Measurements from ENCODE around the gene ROR1.

The ROR1 gene

DNA sequence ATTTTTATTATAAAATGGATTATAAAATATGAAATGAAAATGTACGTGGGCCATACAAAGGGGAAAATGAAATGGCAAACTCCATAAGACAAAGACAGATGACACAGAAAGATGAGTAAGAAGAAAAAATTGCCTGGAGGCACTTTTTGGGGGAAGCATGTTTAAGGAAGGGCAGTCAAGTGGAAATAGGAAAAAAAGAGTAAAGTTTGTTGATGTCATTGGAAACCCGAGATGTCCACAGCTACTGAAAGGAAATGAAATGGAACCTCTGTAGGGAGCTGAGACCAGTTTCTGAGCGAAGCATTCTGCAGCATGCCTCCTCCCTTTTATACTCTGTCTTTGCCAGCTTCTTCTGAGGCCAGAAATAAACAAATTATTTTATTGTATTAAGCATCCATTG lies 226.2 kb downstream of the ROR1 start:
- peaks cover 7% of the 10 kb centered on the region for H3K4me1 ChIP-seq (ENCODE audit: insufficient read depth, low read length)
- no peaks in the 10 kb centered on the region for H3K9me3 ChIP-seq (ENCODE audit: control insufficient read depth, insufficient read depth, low read length)
- H3K36me3 ChIP-seq (ENCODE audit: insufficient read depth, low read length): no peaks in the 10 kb centered on the region
- H3K9ac ChIP-seq (ENCODE audit: low read depth, low read length): no peak overlapping the region

GRCh38 chr1:64001038-64001437 lies 227.2 kb downstream of the ROR1 start:
- H3K36me3 ChIP-seq (ENCODE audit: insufficient read depth, low read length): no peaks in the 10 kb centered on the region
- H3K4me1 ChIP-seq (ENCODE audit: insufficient read depth, low read length): peaks cover 7% of the 10 kb centered on the region
- H3K9ac ChIP-seq (ENCODE audit: low read depth, low read length): no peak overlapping the region
- H3K9me3 ChIP-seq (ENCODE audit: control insufficient read depth, insufficient read depth, low read length): no peaks in the 10 kb centered on the region

DNA sequence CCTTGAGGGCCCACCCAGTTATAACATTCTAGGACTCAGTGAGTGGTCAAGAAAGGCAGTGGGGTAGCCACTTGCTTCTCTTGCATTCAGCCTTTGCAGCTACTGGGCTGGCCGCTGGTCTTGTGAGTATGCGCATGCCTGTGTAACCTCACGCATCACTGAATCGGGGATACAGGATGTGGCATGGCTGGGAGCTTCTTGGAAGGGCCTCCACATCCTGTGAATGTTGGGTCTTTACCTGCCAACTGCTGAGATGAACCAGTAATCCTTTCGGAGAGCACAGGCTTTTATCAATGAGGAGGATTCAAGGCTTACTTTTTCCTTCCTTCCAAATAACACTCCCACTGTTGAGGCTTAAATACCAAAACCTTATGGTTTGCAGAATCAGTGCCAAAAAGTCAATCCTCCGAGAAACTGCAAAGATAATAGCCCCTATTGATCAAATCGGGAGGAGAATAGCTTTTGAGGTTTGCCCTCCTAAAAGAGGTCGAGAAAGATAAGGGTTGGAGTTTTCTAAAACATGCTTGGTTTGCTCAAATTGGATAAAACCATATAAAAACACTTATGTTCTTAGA lies 230.7 kb downstream of the ROR1 start:
- Histone ChIP-seq H3K9me3 (ENCODE audit: control insufficient read depth, insufficient read depth, low read length) (no peaks in the 10 kb centered on the region), H3K9ac (ENCODE audit: low read depth, low read length) (no peak overlapping the region), H3K4me1 (ENCODE audit: insufficient read depth, low read length) (peaks cover 15% of the 10 kb centered on the region), H3K36me3 (ENCODE audit: insufficient read depth, low read length) (no peaks in the 10 kb centered on the region)

GRCh38 chr1:64005801-64006200 lies 232.0 kb downstream of the ROR1 start:
- peaks cover 15% of the 10 kb centered on the region for H3K4me1 ChIP-seq (ENCODE audit: insufficient read depth, low read length)
- no peak overlapping the region for H3K9ac ChIP-seq (ENCODE audit: low read depth, low read length)
- H3K9me3 ChIP-seq (ENCODE audit: control insufficient read depth, insufficient read depth, low read length): no peaks in the 10 kb centered on the region
- H3K36me3 ChIP-seq (ENCODE audit: insufficient read depth, low read length): no peaks in the 10 kb centered on the region

GRCh38 chr1:64006276-64007051 lies 232.6 kb downstream of the ROR1 start:
- Histone ChIP-seq H3K9ac (ENCODE audit: low read depth, low read length) (no peak overlapping the region), H3K36me3 (ENCODE audit: insufficient read depth, low read length) (no peaks in the 10 kb centered on the region), H3K4me1 (ENCODE audit: insufficient read depth, low read length) (peaks cover 15% of the 10 kb centered on the region), H3K9me3 (ENCODE audit: control insufficient read depth, insufficient read depth, low read length) (no peaks in the 10 kb centered on the region)

- no peaks in the 10 kb centered on the region for H3K9me3 ChIP-seq (ENCODE audit: control insufficient read depth, insufficient read depth, low read length)
- peaks cover 8% of the 10 kb centered on the region for H3K4me1 ChIP-seq (ENCODE audit: insufficient read depth, low read length)
- H3K9ac ChIP-seq (ENCODE audit: low read depth, low read length): no peak overlapping the region
- no peaks in the 10 kb centered on the region; the same call in 1 of the 2 replicates for H3K36me3 ChIP-seq (ENCODE audit: insufficient read depth, low read length)
These were observed 236.5 kb downstream of the ROR1 start for GRCh38 chr1:64010316-64010715.

DNA sequence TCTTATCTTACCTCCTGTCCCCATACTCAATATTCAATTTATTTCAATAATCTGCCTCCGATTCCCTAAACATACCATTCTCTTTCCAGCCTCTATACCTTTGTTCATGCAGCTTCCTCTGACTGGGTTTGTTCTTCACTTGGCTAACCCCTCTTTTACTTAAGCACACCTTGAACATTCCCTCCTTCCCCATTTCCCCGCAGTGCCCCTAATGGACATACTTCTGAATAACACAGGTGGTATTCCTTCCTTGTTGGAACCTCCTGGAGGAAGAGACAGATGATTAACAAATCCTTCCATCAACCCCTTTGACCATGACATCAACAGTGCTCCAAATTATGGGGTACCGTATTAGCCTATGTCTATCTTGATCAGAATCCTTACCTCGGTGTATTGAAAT lies 239.6 kb downstream of the ROR1 start:
- no peaks in the 10 kb centered on the region for H3K9me3 ChIP-seq (ENCODE audit: control insufficient read depth, insufficient read depth, low read length)

DNA sequence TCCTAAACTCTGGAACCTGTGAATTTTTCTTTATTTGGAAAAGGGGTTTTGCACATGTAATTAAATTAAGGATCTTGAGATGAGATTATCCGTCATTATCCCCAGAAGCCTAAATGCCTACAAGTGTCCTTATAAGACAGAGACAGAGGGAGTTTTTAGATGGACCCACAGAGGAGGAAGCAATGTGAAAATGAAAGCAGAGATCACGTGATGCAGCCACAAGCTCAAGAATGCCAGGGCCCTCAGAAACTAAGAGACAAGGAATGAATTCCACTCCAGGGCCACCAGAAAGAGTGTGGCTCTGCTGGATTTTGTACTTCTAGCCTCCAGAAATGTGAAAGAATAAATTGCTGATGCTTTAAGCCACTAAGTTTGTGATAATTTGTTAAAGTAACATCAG lies 246.0 kb downstream of the ROR1 start:
- H3K9me3 ChIP-seq (ENCODE audit: control insufficient read depth, insufficient read depth, low read length): no peaks in the 10 kb centered on the region
- H3K9ac ChIP-seq (ENCODE audit: low read depth, low read length): no peak overlapping the region
- peaks cover 5% of the 10 kb centered on the region; the same call in 1 of the 2 replicates for H3K4me1 ChIP-seq (ENCODE audit: insufficient read depth, low read length)
- H3K36me3 ChIP-seq (ENCODE audit: insufficient read depth, low read length): no peaks in the 10 kb centered on the region; the same call in 1 of the 2 replicates

More for the DNA sequence above, 239.6 kb downstream of the ROR1 start:
- Histone ChIP-seq H3K4me1 (ENCODE audit: insufficient read depth, low read length) (no peaks in the 10 kb centered on the region), H3K36me3 (ENCODE audit: insufficient read depth, low read length) (no peaks in the 10 kb centered on the region; the same call in none of the 2 replicates), H3K9ac (ENCODE audit: low read depth, low read length) (no peak overlapping the region)

DNA sequence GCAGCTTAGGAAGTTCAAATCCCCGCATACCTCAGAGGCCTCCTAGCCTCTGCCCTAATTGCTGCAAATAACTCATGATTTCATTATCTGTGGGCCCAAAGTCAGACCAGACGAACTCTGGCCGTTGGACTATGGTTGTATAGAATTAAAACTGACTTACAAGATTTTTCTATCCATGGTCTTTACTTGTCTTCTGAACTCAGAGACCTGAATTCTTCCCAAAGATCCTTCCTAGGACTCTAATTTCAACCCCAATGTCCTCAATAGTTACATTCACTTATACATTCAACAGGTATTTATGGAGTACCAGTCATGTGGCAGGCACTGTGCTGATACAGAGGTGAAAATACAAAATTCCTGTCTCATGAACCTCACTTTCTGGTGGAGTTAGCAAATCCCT lies 247.2 kb downstream of the ROR1 start:
- H3K9me3 ChIP-seq (ENCODE audit: control insufficient read depth, insufficient read depth, low read length): no peaks in the 10 kb centered on the region
- peaks cover 5% of the 10 kb centered on the region; the same call in 1 of the 2 replicates for H3K4me1 ChIP-seq (ENCODE audit: insufficient read depth, low read length)
- no peak overlapping the region for H3K9ac ChIP-seq (ENCODE audit: low read depth, low read length)
- no peaks in the 10 kb centered on the region; the same call in 1 of the 2 replicates for H3K36me3 ChIP-seq (ENCODE audit: insufficient read depth, low read length)

DNA sequence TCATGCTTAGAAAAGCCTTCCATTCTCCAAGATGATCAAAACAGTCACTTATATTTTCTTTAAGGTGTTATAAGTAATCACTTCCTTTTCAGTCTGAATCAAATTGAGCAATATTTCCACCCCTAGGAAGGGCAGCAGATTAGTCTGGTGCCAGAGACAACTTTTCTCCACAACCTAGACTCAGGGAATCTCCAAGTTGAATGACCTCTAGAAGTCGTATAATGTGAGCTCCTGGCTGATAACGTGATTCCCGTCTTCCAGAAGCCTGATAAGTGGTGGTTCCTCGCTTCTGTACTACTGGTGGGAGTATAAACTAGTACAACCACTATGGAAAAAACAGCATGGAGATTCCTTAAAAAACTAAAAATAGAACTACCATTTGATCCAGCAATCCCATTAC lies 251.2 kb downstream of the ROR1 start:
- no peaks in the 10 kb centered on the region for H3K36me3 ChIP-seq (ENCODE audit: insufficient read depth, low read length)
- H3K4me1 ChIP-seq (ENCODE audit: insufficient read depth, low read length): peaks cover 2% of the 10 kb centered on the region; the same call in 1 of the 2 replicates
- H3K9ac ChIP-seq (ENCODE audit: low read depth, low read length): no peak overlapping the region
- peaks cover 7% of the 10 kb centered on the region; the same call in 1 of the 2 replicates for H3K9me3 ChIP-seq (ENCODE audit: control insufficient read depth, insufficient read depth, low read length)

DNA sequence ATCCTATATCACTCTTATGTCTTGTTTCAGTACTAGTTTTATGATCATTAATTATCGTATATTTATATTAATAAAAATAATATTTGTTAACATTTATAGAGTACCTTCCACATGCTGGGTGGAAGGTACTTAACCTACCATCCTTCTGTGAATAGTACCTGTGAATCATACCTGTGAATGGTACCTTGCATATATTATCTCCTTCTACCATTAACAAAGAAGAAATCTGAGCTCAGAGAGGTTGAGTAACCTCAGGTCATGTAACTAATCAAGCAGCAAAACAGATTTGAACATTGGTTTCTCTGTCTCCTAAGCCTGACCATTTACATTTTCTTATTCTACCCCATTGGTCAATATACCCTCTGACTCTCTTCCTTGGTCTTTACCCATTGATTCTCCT lies 255.2 kb downstream of the ROR1 start:
- Histone ChIP-seq H3K9me3 (ENCODE audit: control insufficient read depth, insufficient read depth, low read length) (peaks cover 7% of the 10 kb centered on the region; the same call in 1 of the 2 replicates), H3K36me3 (ENCODE audit: insufficient read depth, low read length) (no peaks in the 10 kb centered on the region), H3K9ac (ENCODE audit: low read depth, low read length) (no peak overlapping the region), H3K4me1 (ENCODE audit: insufficient read depth, low read length) (no peaks in the 10 kb centered on the region)

DNA sequence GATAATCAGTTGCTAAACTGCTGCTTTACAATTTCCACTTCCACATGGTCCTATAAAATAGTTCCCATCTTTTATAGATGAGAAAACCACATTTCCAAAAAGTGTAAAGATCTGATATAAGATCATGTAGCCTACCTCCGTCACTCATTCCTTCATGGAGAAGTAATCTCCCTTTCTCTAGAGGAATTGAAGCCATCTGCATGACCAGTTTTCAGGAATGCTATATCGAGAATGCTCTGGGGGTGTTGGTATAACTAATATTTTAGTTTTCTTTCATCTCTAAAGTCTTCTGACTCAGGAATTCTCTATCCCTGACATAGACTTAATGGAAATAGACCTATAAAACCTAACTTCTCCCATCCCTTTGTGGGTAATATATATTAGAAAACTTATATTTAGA lies 256.6 kb downstream of the ROR1 start:
- Histone ChIP-seq H3K4me1 (ENCODE audit: insufficient read depth, low read length) (no peaks in the 10 kb centered on the region), H3K36me3 (ENCODE audit: insufficient read depth, low read length) (no peaks in the 10 kb centered on the region), H3K9me3 (ENCODE audit: control insufficient read depth, insufficient read depth, low read length) (peaks cover 7% of the 10 kb centered on the region; the same call in 1 of the 2 replicates), H3K9ac (ENCODE audit: low read depth, low read length) (no peak overlapping the region)

DNA sequence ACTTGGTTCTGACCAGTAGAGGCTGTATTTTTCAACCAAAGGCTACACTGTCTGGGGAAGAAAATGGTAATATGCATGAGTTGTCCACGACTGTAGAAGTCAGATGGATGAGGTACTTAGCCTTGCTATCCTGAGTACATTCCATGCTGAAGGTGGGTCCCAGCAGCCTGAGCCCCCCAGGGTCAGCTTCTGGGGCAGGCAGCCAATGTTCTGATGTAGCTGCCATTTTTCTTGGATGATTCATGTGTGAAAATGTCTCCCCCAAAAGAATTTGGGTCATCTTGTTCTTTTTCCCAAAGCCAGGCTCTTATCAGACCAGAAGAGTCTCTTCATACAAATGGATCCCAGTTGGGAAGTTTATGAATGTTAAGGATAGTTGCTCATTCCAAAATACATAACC lies 257.4 kb downstream of the ROR1 start:
- Histone ChIP-seq H3K9ac (ENCODE audit: low read depth, low read length) (no peak overlapping the region), H3K4me1 (ENCODE audit: insufficient read depth, low read length) (no peaks in the 10 kb centered on the region), H3K9me3 (ENCODE audit: control insufficient read depth, insufficient read depth, low read length) (peaks cover 6% of the 10 kb centered on the region; the same call in 1 of the 2 replicates), H3K36me3 (ENCODE audit: insufficient read depth, low read length) (no peaks in the 10 kb centered on the region)

- Histone ChIP-seq H3K4me1 (ENCODE audit: insufficient read depth, low read length) (peaks cover 10% of the 10 kb centered on the region; the same call in 1 of the 2 replicates), H3K9ac (ENCODE audit: low read depth, low read length) (no peak overlapping the region), H3K36me3 (ENCODE audit: insufficient read depth, low read length) (no peaks in the 10 kb centered on the region), H3K9me3 (ENCODE audit: control insufficient read depth, insufficient read depth, low read length) (no peaks in the 10 kb centered on the region)
These were observed 259.9 kb downstream of the ROR1 start for GRCh38 chr1:64033667-64034220.

GRCh38 chr1:64036549-64036948 lies 262.7 kb downstream of the ROR1 start:
- H3K4me1 ChIP-seq (ENCODE audit: insufficient read depth, low read length): peaks cover 22% of the 10 kb centered on the region
- H3K9me3 ChIP-seq (ENCODE audit: control insufficient read depth, insufficient read depth, low read length): no peaks in the 10 kb centered on the region
- no peak overlapping the region for H3K9ac ChIP-seq (ENCODE audit: low read depth, low read length)
- no peaks in the 10 kb centered on the region for H3K36me3 ChIP-seq (ENCODE audit: insufficient read depth, low read length)

All from ES-I3 (cell line).